DOHH2 (cell line): Measurements from ENCODE around the gene B4GALT4.

Experiments
- H3F3A ChIP-seq: fragments of 200-600 bp; sonication (generic), shearing (Covaris generic); 2 replicates; pipeline ENCODE4 v1.6.0; 2016; ENCODE audit warnings: antibody characterized with exemption, mild to moderate bottlenecking; ENCODE audit not compliant: control insufficient read depth, insufficient read depth
- H3K27ac ChIP-seq: fragments of 200-600 bp; sonication (generic); 2 replicates; pipeline ENCODE4 v1.5.1; 2014; ENCODE audit warnings: low read depth, mild to moderate bottlenecking, low read length, moderate library complexity
- H3K27me3 ChIP-seq: fragments of 200-600 bp; sonication (generic); 2 replicates; pipeline ENCODE4 v1.6.1; 2014; ENCODE audit warnings: mild to moderate bottlenecking, low read length, mixed read lengths; ENCODE audit not compliant: control insufficient read depth
- H3K36me3 ChIP-seq: fragments of 200-600 bp; sonication (generic); 2 replicates; pipeline ENCODE4 v1.6.1; 2014; ENCODE audit warnings: mild to moderate bottlenecking, low read length, moderate library complexity, mixed read lengths; ENCODE audit not compliant: control insufficient read depth
- H3K4me1 ChIP-seq: fragments of 200-600 bp; sonication (generic); 2 replicates; pipeline ENCODE4 v1.6.1; 2014; ENCODE audit warnings: mild to moderate bottlenecking, low read length, mixed read lengths; ENCODE audit not compliant: control insufficient read depth
- H3K4me2 ChIP-seq: fragments of 200-600 bp; sonication (generic); 2 replicates; pipeline ENCODE4 v1.6.0; 2014; ENCODE audit warnings: mild to moderate bottlenecking, low read length, moderate library complexity
- H3K4me3 ChIP-seq: fragments of 200-600 bp; sonication (generic); 2 replicates; pipeline ENCODE4 v1.5.1; 2014; ENCODE audit warnings: mild to moderate bottlenecking, low read length, mixed read lengths
- H3K79me2 ChIP-seq: fragments of 200-600 bp; sonication (generic); 2 replicates; pipeline ENCODE4 v1.6.1; 2014; ENCODE audit warnings: mild to moderate bottlenecking, low read length, mixed read lengths; ENCODE audit not compliant: control insufficient read depth
- H3K9me2 ChIP-seq: fragments of 200-600 bp; sonication (generic); replicated peaks from 2 replicates; pipeline ENCODE4 v1.6.1; 2014; ENCODE audit warnings: mild to moderate bottlenecking, low read length, mixed read lengths; ENCODE audit not compliant: control insufficient read depth
- H3K9me3 ChIP-seq: fragments of 200-600 bp; sonication (generic); 2 replicates; pipeline ENCODE4 v1.6.1; 2014; ENCODE audit warnings: antibody characterized with exemption, low read length, mixed read lengths; ENCODE audit not compliant: control insufficient read depth, insufficient read depth
- H4K20me1 ChIP-seq: fragments of 200-600 bp; sonication (generic); 2 replicates; pipeline ENCODE4 v1.6.0; 2014; ENCODE audit warnings: low read depth, mild to moderate bottlenecking, antibody characterized with exemption, low read length, moderate library complexity; ENCODE audit not compliant: control insufficient read depth, insufficient read depth
- CTCF ChIP-seq: fragments of 200-600 bp; sonication (generic); IDR thresholded peaks from one replicate; pipeline ENCODE4 v1.5.1; 2014; ENCODE audit warnings: antibody characterized with exemption, mild to moderate bottlenecking, low read depth, low read length; ENCODE audit not compliant: poor library complexity, severe bottlenecking
- EZH2phosphoT487 ChIP-seq: fragments of 200-600 bp; sonication (generic); IDR thresholded peaks from 2 replicates; pipeline ENCODE4 v1.6.1; 2017; ENCODE audit warnings: borderline replicate concordance, mild to moderate bottlenecking, antibody characterized with exemption, low read length, moderate library complexity, mixed read lengths

The B4GALT4 gene

GRCh38 chr3:119230745-119231144 is 9.9 kb downstream of the B4GALT4 start:
- no peaks in the 10 kb centered on the region for H3K4me1 ChIP-seq
- H3K9me3 ChIP-seq = no peaks in the 10 kb centered on the region
- H3K27me3 ChIP-seq = no peaks in the 10 kb centered on the region
- H3K79me2 ChIP-seq = no peaks in the 10 kb centered on the region
- no peak overlapping the region for H3K27ac ChIP-seq
- H3K4me3 ChIP-seq = no peak overlapping the region
- H3K4me2 ChIP-seq = no peak overlapping the region
- H4K20me1 ChIP-seq = peaks cover 2% of the 10 kb centered on the region; the same call in 1 of the 2 replicates
- no peaks in the 10 kb centered on the region for H3K9me2 ChIP-seq
- peaks cover 76% of the 10 kb centered on the region for H3K36me3 ChIP-seq
- no peaks in the 10 kb centered on the region for H3F3A ChIP-seq
- TF ChIP-seq EZH2phosphoT487 = no peak
- no peak for TF ChIP-seq CTCF

DNA sequence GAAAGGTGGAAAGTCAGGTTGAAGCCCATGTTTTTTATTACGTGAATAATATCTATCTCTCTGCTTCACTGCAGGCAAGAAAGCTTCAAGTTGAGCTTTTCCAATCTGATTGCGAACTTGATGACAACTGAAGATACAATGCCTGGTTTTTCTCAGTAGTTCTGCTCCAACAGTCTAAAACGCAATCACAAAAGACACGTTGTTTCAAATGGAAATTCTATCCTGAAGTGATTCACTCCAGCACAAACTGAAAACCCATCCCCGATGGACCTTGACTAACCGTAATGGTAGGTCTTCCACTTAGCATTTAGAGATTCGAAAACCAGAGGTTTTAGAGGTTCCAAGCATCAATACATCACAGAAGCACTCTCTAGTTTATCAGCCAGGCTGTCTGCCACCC is 10.6 kb downstream of the B4GALT4 start:
- Histone ChIP-seq H3K9me2 (no peaks in the 10 kb centered on the region), H3K9me3 (no peaks in the 10 kb centered on the region), H3K79me2 (no peaks in the 10 kb centered on the region), H3K36me3 (peaks cover 70% of the 10 kb centered on the region), H3K27ac (no peak overlapping the region), H4K20me1 (peaks cover 2% of the 10 kb centered on the region; the same call in 1 of the 2 replicates), H3K4me3 (no peak overlapping the region), H3K4me2 (no peak overlapping the region), H3F3A (no peaks in the 10 kb centered on the region), H3K27me3 (no peaks in the 10 kb centered on the region), H3K4me1 (no peaks in the 10 kb centered on the region)
- TF ChIP-seq EZH2phosphoT487 (no peak), CTCF (no peak)

DNA sequence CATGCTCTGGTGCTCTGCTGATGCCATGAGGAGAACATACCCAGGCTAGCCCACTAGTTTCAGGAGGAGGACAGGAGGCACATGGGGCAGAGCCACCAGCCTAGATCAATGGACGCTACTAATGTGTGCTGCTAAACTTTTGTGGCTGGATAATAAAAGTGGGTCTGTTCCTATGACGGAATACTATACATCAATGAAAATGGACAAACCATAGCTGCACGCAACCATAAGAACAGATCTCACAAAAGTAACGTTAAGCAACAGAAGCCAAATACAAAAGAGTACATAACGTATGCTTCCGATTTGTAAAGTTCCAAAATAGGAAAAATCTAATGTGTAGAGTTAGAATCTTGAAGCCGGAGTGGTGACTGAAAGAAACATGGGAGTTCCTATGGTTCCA is 11.5 kb downstream of the B4GALT4 start:
- H3K36me3 ChIP-seq = peaks cover 64% of the 10 kb centered on the region
- no peak overlapping the region for H3K4me2 ChIP-seq
- no peak overlapping the region for H3K27ac ChIP-seq
- no peak overlapping the region for H3K4me3 ChIP-seq
- no peaks in the 10 kb centered on the region for H3K79me2 ChIP-seq
- H3K27me3 ChIP-seq = no peaks in the 10 kb centered on the region
- H3K9me3 ChIP-seq = no peaks in the 10 kb centered on the region
- H3K4me1 ChIP-seq = no peaks in the 10 kb centered on the region
- H4K20me1 ChIP-seq = peaks cover 2% of the 10 kb centered on the region; the same call in 1 of the 2 replicates
- no peaks in the 10 kb centered on the region for H3F3A ChIP-seq
- TF ChIP-seq CTCF (no peak), EZH2phosphoT487 (no peak)
- no peaks in the 10 kb centered on the region for H3K9me2 ChIP-seq
